ENCODE measurements around the gene MAP3K9.

The MAP3K9 gene

DNA sequence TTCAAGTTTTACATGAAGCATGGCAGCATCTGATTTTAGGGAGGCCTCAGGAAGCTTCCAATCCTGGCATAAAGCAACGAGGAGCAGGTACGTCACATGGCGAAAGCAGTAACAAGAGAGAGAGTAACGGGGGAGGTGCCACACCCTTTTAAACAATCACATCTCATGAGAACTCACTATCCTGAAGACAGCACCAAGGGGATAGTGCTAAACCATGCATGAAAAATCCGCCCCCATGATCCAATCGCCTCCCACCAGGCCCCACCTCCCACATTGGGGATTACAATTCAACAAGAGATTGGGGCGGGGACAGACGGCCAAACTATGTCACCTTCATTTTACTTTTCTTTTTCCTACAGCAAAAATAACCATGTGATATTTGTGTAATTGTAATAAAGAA is 7.2 kb upstream of the MAP3K9 start:
- DNase-seq: no peak

DNA sequence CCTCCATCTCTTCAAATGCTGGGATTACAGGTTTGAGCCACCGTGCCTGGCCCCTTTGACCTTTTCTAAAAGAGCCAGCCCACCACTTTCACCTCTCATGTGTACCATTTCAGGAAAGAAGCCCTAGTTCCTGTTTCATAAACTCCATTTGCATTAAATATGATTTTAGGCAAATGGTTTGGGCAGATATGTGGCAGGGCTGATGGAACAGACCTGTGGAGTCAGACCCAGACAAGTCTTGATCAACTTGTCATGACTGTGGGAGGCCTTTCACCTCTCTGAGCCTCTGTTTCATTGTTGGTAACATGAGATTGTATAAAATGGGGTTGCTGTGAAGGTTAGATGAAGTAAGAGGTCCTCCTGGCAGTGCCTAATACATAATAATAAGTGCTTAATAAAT is 5.2 kb upstream of the MAP3K9 start:
- no peak for DNase-seq

DNA sequence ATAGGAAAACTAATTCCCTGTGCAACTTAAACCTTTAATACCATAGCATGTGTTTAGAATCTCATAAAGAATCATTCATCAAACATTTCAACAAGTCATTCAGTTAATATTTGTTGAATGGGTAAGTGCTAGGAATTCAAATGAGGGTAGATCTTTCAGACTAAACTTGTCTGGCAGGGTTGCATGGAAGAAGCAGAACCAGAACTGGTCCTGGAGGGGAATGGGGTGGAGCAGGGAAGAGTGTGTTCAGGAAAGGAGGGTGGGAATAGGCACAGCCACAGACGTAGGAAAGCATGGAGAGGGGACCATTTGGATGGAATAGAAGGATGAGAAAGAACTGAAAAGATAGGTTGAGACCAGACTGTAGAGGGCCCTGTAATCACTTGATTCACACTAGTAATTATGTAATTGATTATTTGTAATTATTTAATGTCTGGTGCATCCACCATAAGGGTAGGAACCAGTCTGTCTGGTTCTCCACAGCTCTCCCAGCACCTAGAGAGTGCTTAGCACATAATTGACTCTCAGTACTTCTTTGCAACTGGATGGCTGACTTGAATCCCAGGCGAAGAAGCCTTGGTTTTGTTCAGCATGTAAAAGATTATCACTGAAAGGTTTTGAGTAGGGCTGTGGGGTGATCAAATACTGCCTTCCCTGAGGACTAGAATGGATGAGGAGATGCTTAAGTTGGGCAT is 3.0 kb upstream of the MAP3K9 start:
- no peak for DNase-seq

DNA sequence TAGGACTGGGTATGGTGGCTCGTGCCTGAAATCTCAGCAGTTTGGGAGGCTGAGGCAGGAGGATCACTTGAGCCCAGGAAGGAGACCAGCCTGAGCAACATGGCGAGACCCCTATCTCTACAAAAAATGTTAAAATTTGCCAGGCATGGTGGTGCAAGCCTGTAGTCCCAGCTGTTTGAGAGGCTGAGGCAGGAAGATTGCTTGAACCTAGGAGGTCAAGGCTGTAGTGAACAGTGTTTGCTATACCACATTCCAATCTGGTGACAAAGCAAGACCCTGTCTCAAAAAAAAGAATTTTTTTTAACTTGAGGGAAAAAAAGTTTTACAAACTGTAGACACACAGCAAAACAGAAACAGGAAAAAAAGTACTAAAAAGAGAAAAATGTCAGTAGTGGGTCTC is 2.3 kb upstream of the MAP3K9 start:
- DNase-seq: no peak

DNA sequence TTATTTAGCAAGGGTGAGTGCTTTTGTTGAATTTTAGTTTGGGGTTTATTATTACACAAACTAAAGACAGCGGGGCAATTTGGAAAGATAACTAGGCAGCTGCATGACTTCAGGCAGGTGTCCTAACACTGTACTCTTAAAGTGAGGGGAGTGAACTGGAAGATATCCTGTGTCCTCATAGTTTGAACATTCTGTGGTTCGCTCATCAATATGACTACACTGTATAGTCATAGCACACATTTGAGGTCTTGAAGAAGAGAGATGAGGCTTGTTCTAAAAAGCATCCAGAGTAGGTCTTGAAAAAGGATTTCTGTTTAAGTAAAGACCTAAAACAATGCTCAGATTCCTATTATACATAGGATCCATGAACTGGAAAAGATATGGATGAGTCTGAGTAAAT is 1.7 kb upstream of the MAP3K9 start:
- no peak for DNase-seq

DNA sequence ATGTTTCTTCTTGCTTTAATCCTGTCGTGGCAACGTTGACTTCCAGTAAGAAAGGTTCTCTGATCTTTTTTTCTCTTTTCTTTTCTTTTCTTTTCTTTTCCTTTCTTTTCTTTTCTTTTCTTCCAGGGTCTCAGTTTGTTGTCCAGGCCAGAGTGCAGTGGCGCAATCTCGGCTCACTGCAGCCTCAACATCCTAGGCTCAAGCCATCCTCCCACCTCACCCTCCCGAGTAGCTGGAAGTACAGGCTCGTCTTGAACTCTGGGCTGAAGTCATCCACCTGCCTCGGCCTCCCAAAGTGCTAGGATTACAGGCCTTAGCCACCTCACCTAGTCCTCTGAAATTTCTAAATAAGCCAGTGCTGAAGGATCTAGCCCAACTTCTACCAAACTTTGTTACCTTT is 1.3 kb upstream of the MAP3K9 start:
- DNase-seq: no peak

DNA sequence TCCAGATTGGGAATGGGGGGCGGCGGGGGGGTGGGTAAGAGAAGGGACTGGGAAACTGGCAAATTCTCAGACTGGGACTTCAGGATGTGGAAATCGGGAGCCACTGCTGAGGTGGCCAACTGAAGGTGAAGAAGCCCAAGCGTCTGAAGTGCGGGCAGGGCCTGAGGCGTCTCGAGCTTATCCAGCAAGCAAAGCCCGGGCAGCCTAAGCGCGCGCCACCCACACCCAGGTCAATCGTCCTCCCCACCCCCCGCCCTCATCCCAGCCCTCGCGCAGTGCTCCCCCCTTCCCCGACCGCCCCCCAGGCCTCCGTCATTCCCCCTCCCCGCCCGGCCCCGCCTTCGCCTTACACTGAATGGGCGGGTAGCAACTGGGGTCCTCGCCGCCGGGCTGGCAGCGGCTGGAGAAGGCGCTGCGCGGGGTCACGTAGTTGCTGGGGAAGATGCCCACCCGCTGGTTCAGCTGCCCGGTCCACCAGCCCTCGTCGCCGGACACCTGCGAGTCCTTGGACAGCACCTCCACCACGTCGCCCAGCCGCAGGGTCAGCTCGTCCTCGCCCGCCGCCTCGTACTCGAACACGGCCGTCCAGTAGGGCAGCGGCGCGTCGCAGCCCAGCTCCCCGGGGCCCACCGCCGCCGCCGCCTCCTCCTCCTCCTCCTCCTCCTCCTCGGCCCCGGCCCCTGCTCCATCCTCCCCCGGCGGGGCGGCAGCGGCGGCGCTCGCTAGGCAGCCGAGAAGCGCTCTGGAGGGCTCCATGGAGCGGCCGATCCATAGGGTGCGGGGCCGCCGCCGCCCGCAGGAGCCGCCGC is 693 bp downstream of the MAP3K9 start:
- peak; percentile 52 for DNase-seq

DNA sequence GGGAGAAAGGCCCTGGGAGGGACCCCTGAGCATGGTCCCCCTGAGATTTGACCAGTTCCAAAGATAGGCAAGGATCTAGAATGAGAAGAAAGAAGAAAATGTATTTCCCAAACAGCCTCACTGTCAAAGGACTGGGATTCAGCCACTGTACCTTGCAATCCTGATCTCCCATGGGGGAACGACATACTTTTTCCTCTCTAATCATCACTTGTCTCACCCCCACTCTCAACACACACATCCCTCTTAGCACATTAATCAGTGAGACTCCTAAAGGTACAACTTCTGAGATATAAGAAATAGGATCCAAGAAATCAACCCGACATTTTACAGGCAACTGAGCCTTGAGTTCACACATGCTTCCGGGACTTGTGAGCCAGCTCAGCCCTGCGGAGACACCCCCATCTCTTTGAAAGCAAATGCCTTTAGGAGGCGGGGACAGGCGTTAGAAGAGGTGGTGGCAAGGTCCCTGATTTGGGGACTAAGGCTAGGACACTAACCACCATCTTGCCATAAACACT is 1.4 kb downstream of the MAP3K9 start:
- DNase-seq: peak; percentile 55

DNA sequence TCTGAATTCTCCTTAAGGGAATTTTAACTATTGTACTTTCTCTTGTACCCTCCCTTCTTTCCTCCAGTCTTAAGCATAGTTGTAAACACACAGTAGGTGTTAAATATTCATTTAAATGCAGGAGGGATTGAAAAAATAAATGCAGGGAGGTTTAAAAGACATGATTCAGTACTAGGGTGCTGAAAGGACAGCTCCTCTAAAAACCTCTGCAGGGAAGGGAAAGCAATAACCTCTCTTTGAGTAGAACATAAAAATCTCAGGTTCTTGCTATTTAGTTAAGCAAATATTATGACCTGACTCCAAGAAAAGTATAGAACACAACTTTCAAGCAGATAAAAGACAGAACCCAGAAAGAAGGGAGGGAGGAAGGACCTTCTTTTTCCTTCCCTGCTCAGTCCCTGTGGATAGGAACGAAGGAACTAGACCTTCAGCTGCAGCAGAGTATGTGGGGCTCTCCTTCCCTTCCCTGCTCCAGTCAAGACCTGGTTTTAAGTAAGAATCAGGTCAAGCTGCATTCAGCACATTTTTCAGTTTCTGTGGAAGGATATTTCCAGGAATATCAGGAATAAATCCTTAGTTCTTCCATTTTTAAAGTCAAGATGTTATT is 4.7 kb downstream of the MAP3K9 start:
- no peak for DNase-seq

DNA sequence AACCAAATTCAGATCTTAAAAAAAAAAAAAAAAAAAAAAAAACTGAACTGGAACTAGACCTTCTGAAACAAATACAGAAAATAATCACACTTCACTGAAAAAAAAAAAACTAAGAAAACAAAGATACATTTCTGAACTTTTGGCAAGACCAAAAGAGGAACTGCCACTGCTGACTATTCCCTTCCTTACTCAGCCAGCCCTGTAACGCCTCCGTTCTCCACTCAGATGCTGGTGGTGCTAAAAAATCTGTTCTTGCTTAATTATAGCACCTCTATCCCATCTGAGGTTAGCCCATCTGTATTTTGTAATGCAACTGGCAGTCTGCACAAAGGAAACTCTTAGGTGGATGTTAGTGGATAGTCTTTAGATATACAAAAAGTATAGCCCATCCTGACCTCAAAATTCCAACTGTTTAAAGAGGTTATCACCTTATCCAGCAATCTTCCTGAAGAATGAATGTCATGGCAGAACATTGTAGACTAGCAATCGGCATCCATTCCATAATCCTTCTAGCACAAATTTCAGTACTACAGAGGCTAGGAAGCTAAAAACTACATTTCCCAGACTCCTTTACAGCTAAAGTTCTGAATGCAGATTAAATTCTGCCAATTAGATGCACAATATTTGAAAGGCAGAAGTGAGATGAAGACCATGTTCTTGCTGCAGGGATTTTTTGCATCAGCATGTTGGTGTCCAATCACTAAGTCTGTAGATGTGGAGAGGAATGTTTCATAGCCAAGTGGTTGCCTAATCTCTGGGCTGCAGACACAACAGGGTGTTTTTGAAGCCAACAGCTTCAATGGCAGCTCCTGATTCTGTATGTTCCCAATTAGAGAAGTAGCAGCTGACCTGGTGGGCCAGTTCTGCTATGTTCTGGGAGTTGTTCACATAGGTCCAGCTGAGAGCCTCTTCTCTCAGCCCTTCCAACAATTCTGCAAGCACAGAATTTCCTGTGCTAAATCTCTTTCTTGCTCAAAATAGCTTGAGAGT is 5.7 kb downstream of the MAP3K9 start:
- no peak for DNase-seq

DNA sequence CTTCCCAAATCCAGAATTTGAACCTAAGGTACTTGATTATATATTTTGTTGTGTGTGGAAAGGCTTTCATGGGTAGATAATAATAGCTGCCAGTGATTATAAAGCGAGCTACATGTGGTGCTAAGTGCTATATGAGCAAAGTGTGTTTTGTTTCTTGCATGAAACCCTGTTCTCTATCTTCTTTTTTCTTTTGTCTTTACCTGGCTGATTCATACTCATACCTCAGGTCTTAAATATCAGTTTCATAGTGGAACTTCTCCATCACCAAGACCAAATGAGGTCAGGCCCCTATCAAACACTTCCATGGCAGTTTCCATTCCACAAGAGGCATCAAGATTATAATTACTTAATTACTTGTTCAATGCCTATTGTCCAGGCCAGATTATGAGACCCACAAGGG is 6.9 kb downstream of the MAP3K9 start:
- DNase-seq: no peak

DNA sequence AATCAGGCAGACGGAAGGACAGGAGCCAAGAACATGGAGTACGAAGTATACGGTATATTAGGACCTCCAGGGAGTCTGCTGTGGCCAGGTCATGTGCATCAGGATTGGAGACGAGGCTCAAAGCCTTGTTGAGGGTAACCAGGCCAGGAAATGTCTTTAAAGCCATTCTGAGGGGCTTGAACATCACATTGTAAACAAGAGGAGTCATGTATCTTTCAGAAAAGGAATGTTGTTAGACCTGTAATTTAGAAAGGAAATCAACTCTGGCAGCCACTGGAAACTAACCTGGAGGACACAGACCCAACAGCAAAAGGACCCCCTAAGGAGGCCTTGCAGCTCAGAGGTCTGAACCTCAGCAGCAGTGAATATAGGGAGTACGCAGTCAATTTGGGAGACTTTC is 7.5 kb downstream of the MAP3K9 start:
- no peak for DNase-seq

DNA sequence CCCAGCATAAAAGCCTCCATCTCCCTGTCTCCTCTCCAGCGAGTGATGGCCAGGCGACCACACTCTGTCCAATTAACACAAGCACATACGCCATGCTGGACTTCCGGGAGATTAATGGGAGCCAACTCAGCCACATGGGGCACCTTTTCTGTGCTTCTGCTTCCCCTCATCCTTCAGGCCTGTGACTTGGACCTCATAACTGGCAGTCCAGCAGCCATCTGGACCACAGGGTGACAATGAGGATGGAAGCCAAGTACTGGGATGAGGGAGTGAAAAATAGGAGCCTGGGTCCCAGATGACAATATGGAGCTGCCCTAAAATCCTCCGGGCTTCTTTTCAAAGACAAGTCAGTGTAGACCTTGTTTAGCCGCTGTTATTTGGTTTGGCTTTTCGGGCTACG is 12.8 kb downstream of the MAP3K9 start:
- no peak for DNase-seq

DNA sequence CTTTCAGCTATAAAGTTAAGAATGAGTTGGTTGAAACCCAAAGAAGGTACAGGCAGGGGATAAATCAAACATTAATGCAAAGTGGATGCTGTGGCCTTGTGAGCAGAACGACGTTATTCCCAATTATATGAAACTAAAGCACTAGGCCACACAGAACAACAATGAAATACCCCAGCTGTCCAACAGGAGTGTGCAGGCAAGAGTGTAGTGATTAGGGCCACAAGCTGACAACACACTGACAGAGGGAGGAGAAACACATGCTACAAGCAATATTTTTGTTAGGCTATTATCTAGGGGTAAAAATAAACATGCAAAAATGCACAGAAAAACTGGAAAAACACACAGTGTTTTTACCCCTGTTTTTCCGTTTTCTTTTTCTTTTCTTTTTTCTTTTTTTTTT is 15.0 kb downstream of the MAP3K9 start:
- DNase-seq: no peak

DNA sequence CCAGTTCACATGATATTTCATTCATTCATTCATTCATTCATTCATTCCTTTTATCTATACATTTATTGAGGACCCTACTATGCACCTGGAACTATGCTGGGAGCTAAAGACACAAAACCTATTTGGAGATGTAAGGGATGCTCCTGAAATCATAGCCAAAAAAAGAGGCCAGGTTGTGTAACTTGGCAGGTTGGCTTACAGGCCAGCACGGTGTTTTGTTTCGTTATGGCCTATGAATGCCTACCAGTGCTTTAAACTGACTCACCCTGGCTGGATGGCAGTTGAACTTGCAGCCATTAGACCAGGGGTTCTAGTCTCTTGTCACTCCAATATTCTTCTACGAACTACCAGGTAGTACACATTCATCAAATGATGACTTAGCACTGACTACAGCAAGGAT is 15.7 kb downstream of the MAP3K9 start:
- DNase-seq: no peak

DNA sequence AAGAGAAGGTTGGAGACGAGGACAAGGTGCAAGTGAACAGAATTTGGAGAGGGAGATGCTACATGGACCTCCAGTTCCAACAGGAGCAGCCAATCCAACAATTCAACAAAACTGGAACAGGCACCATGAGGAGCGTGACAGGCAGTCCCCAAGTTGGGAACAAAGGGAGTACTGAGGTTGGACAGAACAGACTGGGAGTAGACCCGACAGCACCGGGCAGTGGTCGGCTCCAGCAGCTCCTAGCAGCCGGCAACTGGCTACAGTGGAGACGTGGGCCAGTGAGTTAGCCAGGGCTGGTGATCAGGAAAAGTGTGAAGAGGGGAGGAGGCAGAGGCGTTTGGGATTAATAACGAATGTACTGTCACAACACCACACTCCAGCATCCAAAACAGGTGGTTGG is 16.4 kb downstream of the MAP3K9 start:
- no peak for DNase-seq

DNA sequence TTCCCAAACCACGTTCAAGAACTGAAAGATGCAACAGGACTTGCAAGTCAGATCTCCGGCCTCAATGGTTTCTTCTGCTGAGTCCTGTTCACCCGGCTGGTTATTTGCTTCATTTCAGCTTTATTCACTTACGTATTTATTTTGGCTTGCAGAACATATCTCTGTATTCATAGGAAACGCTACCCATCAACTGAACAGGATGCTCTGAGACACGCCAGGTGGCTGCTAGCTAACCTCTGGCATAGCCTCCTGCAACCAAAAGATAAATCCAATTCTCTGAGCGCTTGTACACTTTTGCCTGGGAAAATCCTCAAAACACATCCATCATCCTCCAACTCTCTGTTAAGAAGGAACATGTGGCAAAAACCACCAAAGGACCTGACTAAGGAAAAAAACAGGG is 17.3 kb downstream of the MAP3K9 start:
- DNase-seq: no peak

DNA sequence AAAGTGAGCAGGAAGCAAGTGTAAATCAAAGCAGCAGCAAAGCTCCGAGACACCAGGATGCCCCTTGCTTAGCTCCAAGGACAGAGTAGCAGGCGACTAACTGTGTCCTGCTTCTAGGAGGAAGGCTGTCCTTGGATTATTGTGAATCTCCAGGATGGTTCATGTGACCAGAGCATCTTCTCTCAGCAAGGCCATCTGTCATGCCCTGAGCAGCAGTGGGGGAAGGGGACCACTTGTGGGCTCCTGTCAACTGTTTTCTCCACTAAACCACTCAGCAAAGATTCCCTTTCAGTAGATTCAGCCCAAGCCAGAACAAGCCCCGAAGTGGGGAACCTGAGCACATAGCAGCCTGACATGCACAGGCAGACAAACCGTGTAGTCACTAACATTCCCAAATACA is 19.4 kb downstream of the MAP3K9 start:
- no peak for DNase-seq

DNA sequence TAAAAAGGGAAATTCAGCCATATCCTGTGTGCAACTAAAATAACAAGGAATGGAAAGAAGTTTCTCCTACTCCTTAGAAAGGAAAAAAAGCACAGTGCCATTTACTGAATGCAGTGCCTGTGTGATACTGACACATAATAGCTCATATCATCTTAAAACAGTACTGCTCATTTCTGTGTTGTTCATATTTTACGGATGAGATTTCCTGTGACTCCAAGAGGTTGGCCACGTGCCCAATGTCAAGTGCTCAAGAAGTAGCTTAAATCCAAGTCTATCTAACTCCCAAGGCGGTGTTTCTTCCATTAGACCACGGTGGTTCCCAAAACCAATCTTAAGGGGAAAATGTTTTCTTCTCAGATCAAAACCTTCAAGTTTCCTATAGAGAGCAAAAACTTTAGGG is 20.0 kb downstream of the MAP3K9 start:
- no peak for DNase-seq

DNA sequence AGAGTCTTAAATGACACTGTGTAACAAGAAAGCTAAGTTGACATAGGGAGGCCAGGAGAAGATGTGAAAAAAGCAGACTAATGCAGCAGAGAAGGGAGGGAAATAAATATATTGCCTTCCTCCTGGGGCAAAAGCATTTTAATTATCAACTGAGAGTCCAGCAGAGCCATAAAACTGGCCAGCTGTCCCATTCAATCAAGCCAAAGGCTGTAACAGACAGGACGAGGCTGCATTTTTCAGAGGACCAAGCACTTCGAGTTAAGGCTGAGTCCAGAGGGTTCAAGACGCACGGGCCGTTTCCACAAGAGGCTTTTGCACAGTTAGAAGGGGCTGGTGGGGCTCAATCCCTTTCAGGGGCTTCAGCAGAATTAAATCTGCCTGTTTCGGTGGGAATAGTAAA is 20.4 kb downstream of the MAP3K9 start:
- no peak for DNase-seq

DNA sequence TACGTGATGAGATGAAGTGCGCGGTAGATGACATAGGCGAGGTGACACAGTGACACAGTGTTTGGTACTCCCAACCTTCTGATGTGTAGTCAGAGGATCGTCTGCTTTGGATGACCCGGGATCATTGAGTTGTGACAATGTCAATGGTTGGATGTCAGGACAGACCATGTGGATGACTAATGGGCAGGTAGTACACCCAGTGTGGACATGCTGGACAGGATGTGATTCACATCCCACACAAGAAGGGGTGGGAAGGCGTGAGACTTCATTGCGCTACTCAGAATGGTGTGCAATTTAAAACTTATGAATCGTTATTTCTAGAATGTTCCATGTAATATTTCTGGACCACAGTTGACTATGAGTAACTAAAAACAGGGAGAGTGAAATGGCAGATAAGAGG is 23.8 kb downstream of the MAP3K9 start:
- DNase-seq: no peak

DNA sequence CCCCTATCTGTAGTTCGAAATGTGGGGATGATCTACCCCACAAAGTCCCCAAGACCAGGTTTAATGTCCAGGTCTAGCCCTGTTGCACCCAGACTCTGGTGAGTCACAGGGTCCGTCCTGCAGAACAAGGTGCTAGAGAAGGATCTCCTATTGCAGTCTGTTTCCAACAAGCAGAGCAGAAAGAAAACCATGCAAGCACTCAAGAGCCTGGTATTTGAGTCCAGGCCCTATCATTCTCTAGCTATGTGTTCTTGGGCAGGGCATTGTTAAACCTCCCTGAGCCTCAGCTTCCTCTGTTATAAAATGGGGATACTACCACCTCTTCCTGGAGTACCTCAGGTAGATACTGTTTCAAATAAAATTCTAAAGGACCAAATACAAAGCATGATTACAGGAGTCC is 24.4 kb downstream of the MAP3K9 start:
- no peak for DNase-seq

DNA sequence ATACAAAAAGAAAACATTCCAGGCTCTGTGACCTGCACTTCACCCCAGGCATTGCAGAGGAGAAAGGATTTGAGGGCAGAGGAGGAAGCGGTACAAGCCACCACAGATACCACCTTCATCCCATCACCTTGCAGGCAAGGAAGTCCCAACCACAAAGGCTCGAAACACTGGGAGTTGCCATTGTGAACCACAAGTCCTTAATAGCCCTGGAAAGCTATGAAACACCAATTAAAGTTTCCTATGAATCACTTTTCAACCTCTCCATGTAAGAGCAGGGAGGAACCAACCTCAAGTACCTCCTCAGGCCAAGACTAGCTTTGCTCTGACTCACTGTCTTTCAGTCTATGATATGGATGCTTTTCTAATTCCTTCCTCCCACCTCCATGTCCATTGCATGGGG is 27.0 kb downstream of the MAP3K9 start:
- DNase-seq: no peak
